NCI-H524 treated with DMSO at 0.1 percent for 48 hours (cell line): Measurements from ENCODE around the gene IL17RC.
"Not testable (repeated sequence)": the region's sequence is repeated elsewhere in the genome, so short reads cannot be mapped to it uniquely, and the experiment has no call there.

Experiments
- DNase-seq: peaks from one replicate; lab custom pipeline; 2025; lab: John Stamatoyannopoulos, UW

IL17RC gene

DNA sequence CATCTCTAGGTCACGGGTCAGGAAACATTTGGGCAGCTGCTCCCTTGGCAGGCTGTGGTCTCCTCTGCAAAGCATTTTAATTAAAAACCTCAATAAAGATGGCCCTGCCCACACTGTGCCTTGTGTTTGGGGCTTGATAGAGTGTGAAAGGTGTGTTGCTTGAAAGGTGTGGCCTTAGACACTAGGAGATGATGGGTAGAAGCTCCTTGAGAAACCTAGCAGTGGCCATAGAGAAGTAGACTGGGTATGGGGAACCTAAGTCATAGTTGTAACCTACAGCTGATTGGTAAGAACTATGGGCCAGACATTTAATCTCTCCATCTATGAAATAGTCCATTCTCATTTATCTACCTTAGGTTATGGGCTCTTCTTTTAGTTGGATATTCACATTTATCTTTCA, 23.2 kb upstream of the IL17RC start:
- no peak for DNase-seq

DNA sequence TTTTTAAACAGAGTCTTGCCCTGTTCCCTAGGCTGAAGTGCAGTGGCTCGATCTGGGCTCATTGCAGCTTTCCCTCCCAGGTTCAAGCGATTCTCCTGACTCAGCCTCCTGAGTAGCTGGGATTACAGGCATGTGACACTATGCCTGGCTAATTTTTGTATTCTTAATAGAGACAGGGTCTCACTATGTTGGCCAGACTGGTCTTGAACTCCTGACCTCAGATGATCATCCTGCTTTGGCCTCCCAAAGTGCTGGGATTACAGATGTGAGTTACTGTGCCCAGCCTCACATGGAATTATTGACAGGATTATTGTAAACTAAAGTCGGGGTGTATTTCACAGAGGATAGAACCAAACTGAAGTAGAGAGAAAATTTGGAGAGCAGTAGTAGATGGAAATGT, 21.2 kb upstream of the IL17RC start:
- DNase-seq, result not testable (repeated sequence)

DNA sequence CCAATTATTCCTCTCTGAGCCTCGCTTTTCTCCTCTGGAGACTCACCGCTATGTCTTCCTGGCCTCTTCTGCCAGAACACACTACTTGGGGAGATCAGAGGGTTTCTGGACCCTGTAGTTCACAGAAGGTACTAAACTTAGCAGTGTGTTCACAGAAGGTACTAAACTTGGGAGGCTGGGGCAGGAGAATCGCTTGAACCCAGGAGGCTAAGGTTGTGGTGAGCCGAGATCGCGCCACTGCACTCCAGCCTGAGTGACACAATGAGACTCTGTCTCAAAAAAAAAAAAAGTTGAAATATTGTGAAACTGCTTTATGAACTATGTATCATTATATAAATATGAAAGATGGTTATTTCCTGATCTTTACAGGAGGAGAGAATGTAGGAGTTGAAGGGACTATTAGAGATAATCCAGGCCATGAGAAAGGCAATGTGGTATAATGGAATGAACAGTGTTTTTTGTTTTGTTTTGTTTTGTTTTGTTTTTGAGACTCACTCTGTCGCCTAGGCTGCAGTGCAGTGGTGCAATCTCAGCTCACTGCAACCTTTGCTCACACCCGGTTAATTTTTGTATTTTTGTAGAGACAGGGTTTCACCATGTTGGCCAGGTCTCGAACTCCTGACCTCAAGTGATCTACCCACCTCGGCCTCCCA, 20.0 kb upstream of the IL17RC start:
- DNase-seq, result not testable (repeated sequence)

DNA sequence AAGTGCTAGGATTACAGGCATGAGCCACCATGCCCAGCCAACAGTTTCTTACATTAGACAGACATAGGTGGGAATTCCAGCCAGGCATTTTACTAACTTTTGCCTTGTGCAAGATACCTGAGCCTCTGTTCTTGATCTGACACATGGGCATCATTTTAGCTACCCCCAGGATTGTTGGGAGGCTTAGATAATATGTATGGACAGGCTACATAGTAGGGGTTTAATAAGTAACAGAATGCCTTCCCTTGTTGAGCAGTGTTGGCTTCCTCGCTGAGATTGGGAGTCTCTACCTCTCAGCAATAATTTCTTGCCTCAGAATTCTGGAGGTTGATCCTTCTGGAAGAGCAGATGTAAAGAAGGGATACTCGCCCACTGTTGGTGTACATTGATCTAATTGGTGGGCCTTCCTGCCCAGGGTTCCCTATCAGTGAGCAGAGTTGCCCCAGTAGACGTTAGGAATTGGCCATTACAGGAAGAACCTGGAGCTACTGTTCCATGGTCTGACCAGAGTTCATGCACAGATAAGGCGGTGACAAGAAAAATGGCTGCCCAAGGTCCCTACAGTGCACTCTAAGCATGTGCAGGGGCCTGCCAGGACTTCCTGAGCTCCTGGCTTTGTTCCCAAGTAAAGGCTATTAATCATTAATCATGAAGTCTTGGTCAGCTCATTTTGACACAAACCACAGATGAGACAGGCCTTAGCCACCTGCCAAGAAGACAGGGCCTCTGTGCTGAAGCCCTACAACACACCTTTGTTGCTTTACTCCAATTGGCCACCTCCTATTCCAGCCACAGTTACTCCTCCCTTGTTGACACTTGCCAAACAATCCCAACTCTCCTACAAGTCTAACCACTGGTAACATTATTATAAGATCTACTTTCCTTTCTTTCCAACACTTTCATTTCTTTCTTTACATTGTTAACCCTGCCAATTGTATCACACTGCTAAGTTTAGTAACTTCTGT, 19.2 kb upstream of the IL17RC start:
- DNase-seq, result no peak

DNA sequence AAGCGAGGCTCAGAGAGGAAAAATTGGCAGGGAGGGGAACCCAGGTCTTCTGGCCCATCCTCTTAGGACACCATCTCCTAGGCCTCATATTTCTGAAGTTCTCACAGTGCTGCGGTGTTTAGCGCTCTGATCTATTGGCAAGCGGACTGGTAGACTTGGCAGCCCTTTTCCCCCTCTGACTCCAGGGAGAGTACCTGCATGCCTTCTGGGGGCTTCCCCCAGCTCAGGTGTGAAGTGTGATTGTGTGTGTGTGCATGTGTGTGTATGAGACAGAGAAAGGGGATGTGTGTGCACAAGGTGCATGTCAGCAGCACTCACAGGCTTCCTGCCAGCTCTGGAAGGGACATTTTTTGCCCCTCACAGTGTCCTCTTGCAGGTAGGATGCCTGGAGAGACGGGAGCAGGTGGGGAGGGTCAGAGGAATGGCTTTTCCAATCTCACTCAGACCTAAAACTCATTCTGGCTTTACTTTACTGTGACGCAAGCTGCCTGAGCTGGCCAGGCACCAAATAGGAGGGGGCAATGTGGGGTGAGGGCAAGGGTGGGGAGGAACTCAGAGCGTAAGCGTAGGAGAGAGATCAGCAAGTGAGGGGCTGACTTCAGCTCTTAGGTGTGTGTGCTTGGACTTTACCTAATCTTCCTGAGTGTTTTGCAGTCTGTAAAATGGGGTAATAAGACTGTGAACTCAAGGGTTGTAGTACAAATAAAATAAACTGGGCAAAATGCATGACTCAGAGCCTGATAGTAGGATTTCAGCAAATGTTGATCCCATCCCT, 18.2 kb upstream of the IL17RC start:
- DNase-seq, result no peak

DNA sequence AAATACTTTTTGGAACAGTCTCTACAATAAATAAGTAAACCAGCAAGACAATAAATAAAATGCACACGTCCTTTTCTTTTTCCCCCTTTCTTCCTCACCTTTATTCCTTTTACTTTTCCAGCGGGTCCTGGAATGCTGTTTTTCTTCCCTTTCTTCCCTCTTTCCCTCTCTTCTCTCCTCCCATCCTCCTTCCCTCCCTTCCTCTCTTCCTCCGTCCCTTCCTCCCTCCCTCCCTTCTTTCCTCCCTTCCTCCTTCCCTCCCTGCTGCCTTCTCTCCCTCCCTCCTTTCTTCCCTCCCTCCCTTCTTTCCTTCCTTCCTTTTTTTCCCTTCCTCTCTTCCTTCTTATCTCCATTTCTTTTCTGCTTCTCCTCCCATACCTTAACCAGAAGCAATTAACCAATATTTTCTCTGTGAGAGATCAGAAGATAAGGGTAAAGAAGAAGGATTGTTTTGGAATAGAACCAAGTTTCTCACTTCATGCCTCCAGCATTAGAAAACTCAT, 17.6 kb upstream of the IL17RC start:
- DNase-seq, result no peak

DNA sequence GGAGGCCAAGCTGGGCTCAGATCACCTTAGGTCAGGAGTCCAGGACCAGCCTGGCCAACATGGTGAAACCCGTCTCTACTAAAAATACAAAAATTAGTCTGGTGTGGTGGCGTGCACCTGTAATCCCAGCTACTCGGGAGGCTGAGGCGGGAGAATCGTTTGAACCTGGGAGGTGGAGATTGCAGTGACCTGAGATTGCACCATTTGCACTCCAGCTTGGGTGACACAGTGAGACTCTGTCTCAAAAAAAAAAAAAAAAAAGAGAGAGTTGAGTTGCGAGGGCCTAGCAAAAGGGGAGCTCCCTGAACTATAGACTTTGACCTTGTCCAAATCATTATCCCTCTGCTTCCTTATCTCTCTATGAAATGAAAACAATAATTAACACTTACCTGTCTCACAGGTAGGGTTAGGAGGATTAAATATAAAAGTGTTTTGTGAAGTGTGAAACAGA, 15.9 kb upstream of the IL17RC start:
- DNase-seq, result not testable (repeated sequence)

DNA sequence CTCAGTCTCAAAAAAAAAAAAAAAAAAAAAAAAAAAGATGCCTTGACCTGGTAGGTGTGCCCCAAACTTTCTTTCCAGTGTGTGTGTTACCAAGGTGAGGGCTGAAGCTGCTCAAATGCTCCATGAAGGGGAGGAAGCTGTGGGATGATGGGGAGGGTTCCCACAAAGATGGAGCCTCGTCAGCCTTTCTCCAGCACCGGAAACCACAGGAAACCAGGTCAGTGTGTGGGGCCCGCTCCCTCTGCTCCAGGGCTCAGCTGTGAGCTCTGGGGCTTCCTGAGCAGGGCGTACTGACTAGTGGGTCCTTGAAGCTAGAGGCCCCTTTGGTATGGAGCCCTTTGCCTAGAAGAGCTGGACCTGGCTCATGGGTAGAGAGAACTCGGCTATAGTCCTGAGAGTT, 14.9 kb upstream of the IL17RC start:
- no peak for DNase-seq

DNA sequence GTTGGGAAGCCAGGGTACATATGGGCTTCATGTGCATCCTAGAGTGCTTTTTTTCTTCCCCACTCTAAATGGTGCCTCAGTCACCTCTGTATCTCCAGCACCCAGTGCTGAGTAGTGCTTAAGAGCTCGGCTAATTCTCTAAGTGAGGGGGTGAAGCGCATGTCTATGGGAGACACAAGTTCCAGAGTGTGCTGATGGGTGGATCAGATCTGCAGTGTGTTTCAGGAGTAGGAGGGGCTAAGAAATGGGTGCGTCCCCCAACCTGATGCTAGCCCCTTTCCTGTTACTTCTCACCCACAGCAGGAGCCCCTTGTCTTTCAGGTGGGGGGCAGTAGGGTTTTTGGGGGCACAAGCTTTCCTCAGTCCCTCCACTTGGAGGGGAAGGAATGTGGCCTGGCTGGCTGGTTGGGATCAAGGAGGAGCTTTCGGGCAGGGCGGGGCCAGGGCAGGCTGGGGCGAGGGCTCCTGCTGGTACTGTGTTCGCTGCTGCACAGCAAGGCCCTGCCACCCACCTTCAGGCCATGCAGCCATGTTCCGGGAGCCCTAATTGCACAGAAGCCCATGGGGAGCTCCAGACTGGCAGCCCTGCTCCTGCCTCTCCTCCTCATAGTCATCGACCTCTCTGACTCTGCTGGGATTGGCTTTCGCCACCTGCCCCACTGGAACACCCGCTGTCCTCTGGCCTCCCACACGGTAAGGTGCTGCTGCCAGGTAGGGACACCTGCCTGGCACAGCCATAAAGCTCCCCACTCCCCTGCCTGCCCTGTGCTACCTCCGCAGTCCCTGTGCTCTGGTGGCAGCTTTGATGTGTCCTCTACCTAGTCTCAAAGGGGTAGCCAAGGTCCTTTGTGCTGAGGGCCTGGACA, 14.3 kb upstream of the IL17RC start, which contains the start of gene IL17RE:
Gene IL17RE (plus strand): TSS at position 477 of the 866 bp plus-strand sequence. CDS start 85 bp downstream, at position 562.
- no peak for DNase-seq

DNA sequence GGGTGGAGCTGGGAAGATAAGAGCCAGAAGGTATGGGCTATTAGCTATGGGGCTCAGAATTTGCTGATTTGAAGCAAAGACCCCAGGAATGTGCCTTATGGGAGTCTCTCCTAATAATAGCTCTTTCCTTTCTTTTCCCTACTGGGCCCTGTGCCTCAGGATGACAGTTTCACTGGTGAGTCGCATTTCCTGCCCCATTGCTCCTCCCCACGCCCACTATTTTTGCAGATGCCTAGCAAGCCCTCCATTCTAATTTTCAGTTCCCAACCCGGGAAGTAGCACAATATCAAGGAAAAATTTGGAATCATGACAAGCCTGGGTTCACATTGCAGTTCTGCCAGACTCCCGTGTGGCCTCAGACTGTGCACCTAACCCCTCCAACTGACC, 13.7 kb upstream of the IL17RC start:
- no peak for DNase-seq

DNA sequence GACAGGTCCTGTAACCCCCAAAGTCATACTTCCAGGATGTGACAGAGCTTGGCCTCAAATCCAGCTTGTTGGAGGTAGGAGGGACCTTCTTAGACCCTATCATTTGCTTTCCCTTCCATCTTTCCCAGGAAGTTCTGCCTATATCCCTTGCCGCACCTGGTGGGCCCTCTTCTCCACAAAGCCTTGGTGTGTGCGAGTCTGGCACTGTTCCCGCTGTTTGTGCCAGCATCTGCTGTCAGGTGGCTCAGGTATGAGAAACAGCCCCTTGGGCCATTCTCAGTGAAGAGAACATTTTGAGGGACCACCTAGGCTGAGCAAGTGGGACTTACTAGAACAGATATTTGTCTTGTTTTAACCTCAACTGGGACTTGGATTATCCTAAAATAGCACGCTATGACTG, 13.0 kb upstream of the IL17RC start:
- no peak for DNase-seq

DNA sequence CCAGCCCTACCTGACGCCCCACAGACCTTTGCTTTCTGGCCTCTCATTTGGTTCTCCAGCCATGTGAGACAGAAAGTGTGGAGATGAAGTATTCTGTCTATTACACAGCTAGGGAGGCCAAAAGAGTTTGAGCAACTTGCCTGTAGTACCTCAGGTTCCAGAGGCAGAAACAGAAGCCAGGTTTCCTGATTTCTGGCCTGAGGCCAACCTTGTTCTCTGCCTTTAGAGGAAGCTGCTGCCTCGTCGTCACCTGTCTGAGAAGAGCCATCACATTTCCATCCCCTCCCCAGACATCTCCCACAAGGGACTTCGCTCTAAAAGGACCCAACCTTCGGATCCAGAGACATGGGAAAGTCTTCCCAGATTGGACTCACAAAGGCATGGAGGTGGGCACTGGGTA, 10.4 kb upstream of the IL17RC start:
- DNase-seq, result no peak

DNA sequence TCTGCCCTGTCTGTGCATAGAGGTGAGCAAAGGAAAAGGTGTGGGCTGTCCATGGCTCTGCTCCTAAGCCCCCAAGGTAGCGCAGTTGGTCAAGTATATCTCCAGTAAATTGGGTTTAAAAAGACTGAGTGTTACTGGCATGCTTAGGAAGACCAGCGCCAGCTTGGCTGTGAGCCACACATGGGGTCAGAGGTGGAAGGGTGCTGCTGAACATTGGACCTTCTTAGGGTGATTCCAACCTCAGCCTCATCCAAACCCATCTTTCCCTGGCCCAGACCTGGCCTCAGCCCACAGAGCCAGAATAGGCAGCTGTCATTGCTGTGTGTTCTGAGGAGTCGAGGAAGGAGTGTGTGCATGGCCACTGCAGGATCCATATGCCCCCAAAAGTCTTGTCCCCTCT, 8.6 kb upstream of the IL17RC start:
- no peak for DNase-seq

DNA sequence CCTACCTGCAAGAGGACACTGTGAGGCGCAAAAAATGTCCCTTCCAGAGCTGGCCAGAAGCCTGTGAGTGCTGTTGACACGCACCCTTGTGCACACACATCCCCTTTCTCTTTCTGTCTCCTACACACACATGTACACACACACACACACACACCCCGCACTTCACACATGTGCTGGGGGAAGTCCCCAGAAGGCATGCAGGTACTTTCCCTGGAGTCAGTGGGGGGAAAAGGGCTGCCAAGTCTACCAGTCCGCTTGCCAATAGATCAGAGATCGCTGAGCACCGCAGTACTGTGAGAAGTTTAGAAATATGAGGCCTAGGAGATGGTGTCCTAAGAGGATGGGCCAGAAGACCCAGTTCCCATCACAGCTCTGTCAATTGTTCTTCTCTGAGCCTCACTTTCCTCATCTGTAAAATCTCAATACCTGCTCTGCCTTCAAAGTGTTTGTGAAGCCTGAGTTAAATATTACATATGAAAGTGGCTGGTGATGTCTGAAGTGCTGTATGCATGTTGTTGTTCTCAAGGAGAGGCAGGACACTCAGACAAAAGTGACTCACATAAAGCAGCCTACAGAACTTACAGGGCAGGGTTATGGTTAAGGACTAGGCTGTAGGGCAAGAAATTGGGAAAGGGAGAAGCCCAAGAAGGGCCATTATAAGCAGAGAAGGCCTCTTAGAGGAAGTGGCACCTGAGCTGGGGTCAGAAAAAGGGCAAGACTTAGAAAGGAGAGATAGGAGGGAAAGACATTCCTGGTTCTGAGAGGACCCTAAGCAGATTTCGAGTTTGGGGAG, 7.5 kb upstream of the IL17RC start:
- no peak for DNase-seq

DNA sequence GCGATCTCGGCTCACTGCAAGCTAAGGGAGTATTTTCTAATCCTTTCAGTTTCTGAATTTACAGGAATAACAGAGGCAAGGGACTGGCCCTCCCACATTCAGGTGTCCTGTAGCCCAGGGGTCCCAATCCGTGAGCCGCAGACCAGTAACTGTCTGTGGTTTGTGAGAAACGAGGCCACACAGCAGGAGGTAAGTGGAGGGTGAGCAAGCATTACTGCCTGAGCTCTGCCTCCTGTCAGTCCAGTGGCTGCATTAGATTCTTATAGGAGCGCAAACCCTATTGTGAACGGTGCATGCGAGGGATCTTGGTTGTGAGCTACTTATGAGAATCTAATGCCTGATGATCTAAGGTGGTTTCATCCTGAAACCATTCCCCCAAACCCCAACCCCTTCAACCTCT, 5.0 kb upstream of the IL17RC start:
- DNase-seq, result no peak

DNA sequence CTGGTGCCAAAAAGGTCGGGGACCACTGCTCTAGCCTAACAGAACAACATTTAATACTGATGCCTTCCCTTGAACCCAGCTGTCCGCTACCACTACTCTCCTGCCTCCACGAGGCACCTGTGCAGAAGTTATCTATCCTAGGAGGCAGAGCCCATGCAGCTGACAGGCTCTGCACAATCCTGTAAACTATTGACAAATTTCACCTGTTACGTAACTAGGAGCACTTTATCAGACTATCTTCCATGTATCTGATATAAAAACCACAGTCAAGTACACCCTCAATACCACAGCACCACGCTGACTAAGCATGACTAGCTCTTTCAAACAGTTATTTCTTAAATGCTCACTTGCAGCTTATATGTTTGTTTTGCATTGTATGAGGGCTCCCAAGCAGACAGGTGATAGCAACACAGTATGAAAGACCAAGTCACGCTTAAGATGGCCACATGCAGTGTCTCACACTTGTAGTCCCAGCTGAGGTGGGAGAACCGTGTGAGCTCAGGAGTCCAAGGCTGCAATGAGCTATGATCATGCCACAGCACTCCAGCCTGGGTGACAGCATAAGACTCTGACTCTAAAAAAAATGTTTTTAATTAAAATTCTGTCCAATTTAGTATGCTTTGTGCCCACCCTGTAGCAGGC, 4.5 kb upstream of the IL17RC start:
- DNase-seq, result no peak

DNA sequence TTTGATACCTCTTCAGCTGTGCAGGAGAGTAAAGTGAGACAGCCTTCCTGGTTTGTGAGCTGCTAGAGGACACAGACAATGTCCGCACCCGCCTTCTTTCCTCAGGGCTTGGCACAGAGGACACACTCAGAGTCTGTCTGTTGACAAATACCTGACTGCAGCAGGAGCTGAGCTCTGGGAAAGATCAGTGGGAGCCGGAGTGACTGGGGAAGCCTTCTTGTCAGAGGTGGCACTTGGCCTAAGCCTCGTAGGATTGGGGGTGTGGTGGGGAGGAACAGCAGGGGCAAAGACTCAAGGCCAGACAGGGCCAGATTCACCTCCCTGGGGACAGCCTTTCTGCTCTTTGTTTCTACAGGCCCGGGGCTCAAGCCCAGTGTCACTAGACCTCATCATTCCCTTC, 3.3 kb upstream of the IL17RC start:
- no peak for DNase-seq

DNA sequence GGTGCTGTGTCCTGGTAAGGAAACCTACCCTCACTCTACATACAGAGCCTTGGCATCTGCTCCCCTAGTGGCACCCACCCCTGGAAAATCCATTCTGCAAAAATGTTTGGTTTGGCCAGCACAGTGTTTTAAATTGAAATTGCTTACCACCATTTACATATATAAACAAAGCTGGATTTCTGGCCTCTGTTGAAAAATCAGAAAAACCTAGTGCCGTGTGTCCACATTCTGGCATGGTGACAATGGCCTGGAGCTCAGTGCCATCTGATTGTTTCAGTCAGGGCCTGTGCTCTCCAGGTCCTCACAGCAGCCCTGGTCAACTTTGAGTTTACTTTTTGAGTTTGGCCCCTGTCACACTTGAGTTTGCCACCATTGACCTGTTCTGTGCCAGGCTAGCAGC, 2.9 kb upstream of the IL17RC start:
- no peak for DNase-seq

DNA sequence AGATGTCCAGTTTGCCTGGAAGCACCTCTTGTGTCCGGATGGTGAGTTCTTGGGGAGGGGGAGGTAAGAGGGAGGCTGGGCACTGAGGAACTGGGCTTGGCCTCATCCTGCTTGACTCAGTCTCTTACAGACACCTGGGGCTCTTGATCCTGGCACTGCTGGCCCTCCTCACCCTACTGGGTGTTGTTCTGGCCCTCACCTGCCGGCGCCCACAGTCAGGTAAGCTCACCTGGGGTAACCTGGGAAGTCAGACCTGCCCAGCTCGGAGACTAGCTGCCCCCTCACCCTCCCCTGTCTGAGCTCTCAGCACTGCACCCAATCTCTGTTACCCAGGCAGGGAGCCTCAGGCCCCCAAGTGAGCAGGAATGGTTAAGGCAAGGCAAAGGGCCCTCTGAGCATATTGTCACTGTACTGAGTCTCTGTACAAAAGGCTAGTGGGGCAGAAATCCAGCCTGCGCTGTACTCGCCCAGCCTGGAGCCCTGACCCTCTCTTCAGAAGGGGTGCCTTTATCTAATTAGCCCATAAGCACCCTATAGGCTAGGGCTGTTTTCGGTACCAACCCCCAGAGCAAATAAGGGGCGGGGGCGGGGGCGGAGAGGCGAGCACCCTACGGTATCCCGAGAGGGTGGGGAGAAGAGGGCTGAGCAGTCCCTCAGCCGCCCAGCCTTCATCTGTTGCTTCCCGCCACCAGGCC, 2.2 kb upstream of the IL17RC start:
- DNase-seq, result no peak
